PFSK-1 (cell line): ENCODE data around the gene SETBP1.

ENCODE experiments used
- FOXP2 ChIP-seq: optimal IDR thresholded peaks from 2 replicates; pipeline ENCODE3; 2011; ENCODE audit warnings: borderline replicate concordance, control low read depth, inconsistent platforms; ENCODE audit not compliant: insufficient read depth; ENCODE audit errors: extremely low read length, extremely low read depth
- REST ChIP-seq, 2 experiments: IDR thresholded peaks; 2 replicates each; pipeline versions ENCODE4 v1.6.1 to v1.8.0; 2011 to 2012; ENCODE audit warnings: low read depth in 2 of 2, low read length in 2 of 2, control low read depth in 1 of 2, inconsistent platforms in 1 of 2, mild to moderate bottlenecking in 1 of 2, moderate library complexity in 1 of 2; ENCODE audit not compliant: insufficient read depth in 1 of 2
- SIN3A ChIP-seq: IDR thresholded peaks from 2 replicates; pipeline ENCODE4 v1.6.1; 2012; ENCODE audit warnings: mild to moderate bottlenecking, low read length, moderate library complexity, borderline replicate concordance; ENCODE audit not compliant: insufficient read depth

GRCh38 chr18:44844486-44844885, 163.8 kb downstream of the SETBP1 start:
- no peak for TF ChIP-seq REST (IDR thresholded peaks at IDR 0.05; ENCODE audit: insufficient read depth in 1 of 2, low read depth in 2 of 2, low read length in 2 of 2)
- no peak for TF ChIP-seq SIN3A
- TF ChIP-seq FOXP2 = no peak
